ENCODE measurements around the gene MTMR6.

MTMR6 gene

GRCh38 chr13:25300861-25301346, 13.6 kb upstream of the MTMR6 start:
- no peak for DNase-seq (ENCODE audit: low read depth)
- no peak for TF ChIP-seq MAX (IDR thresholded peaks at IDR 0.05; ENCODE audit: low read depth, low read length)
- H3K4me3 ChIP-seq (ENCODE audit: low read depth, low read length): peak overlapping the region; percentile 98

GRCh38 chr13:25295701-25296100, 8.4 kb upstream of the MTMR6 start:
- TF ChIP-seq MAX (IDR thresholded peaks at IDR 0.05; ENCODE audit: low read depth, low read length) (no peak), MYC (IDR thresholded peaks at IDR 0.05; ENCODE audit: low read depth, low read length) (no peak), POLR2A (IDR thresholded peaks at IDR 0.05; ENCODE audit: extremely low read depth, insufficient read length) (no peak), CTCF (IDR thresholded peaks at IDR 0.05; ENCODE audit: low read depth, low read length) (no peak)
- no peak overlapping the region for H3K4me3 ChIP-seq (ENCODE audit: low read depth, low read length)
- DNase-seq (ENCODE audit: low read depth): no peak

- no peak for DNase-seq (ENCODE audit: low read depth)
- H3K4me3 ChIP-seq (ENCODE audit: low read depth, low read length): no peak overlapping the region
- TF ChIP-seq POLR2A (IDR thresholded peaks at IDR 0.05; ENCODE audit: extremely low read depth, insufficient read length) (no peak), MYC (IDR thresholded peaks at IDR 0.05; ENCODE audit: low read depth, low read length) (no peak), MAX (IDR thresholded peaks at IDR 0.05; ENCODE audit: low read depth, low read length) (no peak), CTCF (IDR thresholded peaks at IDR 0.05; ENCODE audit: low read depth, low read length) (no peak)
These were observed 7.9 kb upstream of the MTMR6 start for GRCh38 chr13:25295228-25295627.

- TF ChIP-seq CTCF (IDR thresholded peaks at IDR 0.05; ENCODE audit: low read depth, low read length) (no peak), MAX (IDR thresholded peaks at IDR 0.05; ENCODE audit: low read depth, low read length) (no peak), MYC (IDR thresholded peaks at IDR 0.05; ENCODE audit: low read depth, low read length) (no peak), POLR2A (IDR thresholded peaks at IDR 0.05; ENCODE audit: extremely low read depth, insufficient read length) (no peak)
- H3K4me3 ChIP-seq (ENCODE audit: low read depth, low read length): no peak overlapping the region
- DNase-seq (ENCODE audit: low read depth): peak; percentile 81
These were observed 5.0 kb upstream of the MTMR6 start for GRCh38 chr13:25292301-25292700.

GRCh38 chr13:25291691-25292090, 4.4 kb upstream of the MTMR6 start:
- TF ChIP-seq MYC (IDR thresholded peaks at IDR 0.05; ENCODE audit: low read depth, low read length): no peak
- no peak for TF ChIP-seq POLR2A (IDR thresholded peaks at IDR 0.05; ENCODE audit: extremely low read depth, insufficient read length)
- TF ChIP-seq CTCF (IDR thresholded peaks at IDR 0.05; ENCODE audit: low read depth, low read length): no peak
- no peak for TF ChIP-seq MAX (IDR thresholded peaks at IDR 0.05; ENCODE audit: low read depth, low read length)
- no peak overlapping the region for H3K4me3 ChIP-seq (ENCODE audit: low read depth, low read length)
- no peak for DNase-seq (ENCODE audit: low read depth)

- DNase-seq (ENCODE audit: low read depth): peak; percentile 60
- H3K4me3 ChIP-seq (ENCODE audit: low read depth, low read length): no peak overlapping the region
- TF ChIP-seq MAX (IDR thresholded peaks at IDR 0.05; ENCODE audit: low read depth, low read length) (no peak), POLR2A (IDR thresholded peaks at IDR 0.05; ENCODE audit: extremely low read depth, insufficient read length) (no peak), MYC (IDR thresholded peaks at IDR 0.05; ENCODE audit: low read depth, low read length) (no peak), CTCF (IDR thresholded peaks at IDR 0.05; ENCODE audit: low read depth, low read length) (no peak)
These were observed 1.7 kb upstream of the MTMR6 start for GRCh38 chr13:25288966-25289365.
